SK-N-SH (cell line): Measurements from ENCODE around the gene BTBD9. TPM values are rescaled to one million over a fixed set of nuclear protein-coding genes. Genes with fewer than 3 reads are reported as not detected.

Experiments used
- CTCF ChIA-PET: fragments of 300-600, 350-600 bp; formaldehyde crosslinking; extraction: SDS; loops from one replicate; lab custom pipeline; 2021; lab: Yijun Ruan, JAX
- POLR2A ChIA-PET: fragments of 350-600 bp; sonication (Branson Sonifier 250); formaldehyde crosslinking; extraction: SDS; loops from one replicate; lab custom pipeline; 2020; ENCODE audit warnings: antibody characterized with exemption, inconsistent platforms; lab: Yijun Ruan, JAX
- DNase-seq: peaks from one replicate; pipeline ENCODE4 v3.0.0; 2012
- H2AFZ ChIP-seq: fragments of 200-600 bp; sonication (generic); 2 replicates; pipeline ENCODE4 v1.8.1; 2016; ENCODE audit warnings: antibody characterized with exemption, mild to moderate bottlenecking, low read depth
- H3F3A ChIP-seq: fragments of 200-600 bp; sonication (generic); replicated peaks from 2 replicates; pipeline ENCODE3; 2016; ENCODE audit warnings: antibody characterized with exemption, mild to moderate bottlenecking; ENCODE audit not compliant: insufficient read depth
- H3K27ac ChIP-seq, 2 experiments: fragments of 200-500 bp in 1 of 2; fragments of 200-600 bp in 1 of 2; sonication (Bioruptor generic) in 1 of 2; sonication (generic), shearing (Covaris generic) in 1 of 2; 2 replicates each; pipeline versions ENCODE4 v1.5.1 to v1.6.1; 2014 to 2016; ENCODE audit warnings: low read depth in 2 of 2, inconsistent platforms in 1 of 2, low read length in 1 of 2, mild to moderate bottlenecking in 1 of 2, mixed read lengths in 1 of 2
- H3K27me3 ChIP-seq: fragments of 200-600 bp; sonication (generic), shearing (Covaris generic); 2 replicates; pipeline ENCODE4 v1.6.1; 2016; ENCODE audit warnings: mixed run types; ENCODE audit not compliant: insufficient read depth
- H3K36me3 ChIP-seq, 2 experiments: fragments of 200-500 bp in 1 of 2; fragments of 200-600 bp in 1 of 2; sonication (Bioruptor generic) in 1 of 2; sonication (generic) in 1 of 2; replicated peaks in 1 of 2; 2 replicates each; pipeline versions ENCODE3 to v1.5.1; 2014 to 2016; ENCODE audit warnings: low read length in 1 of 2, mild to moderate bottlenecking in 1 of 2; ENCODE audit not compliant: insufficient read depth in 2 of 2, control insufficient read depth in 1 of 2
- H3K4me1 ChIP-seq, 2 experiments: fragments of 200-500 bp in 1 of 2; fragments of 200-600 bp in 1 of 2; sonication (Bioruptor generic) in 1 of 2; sonication (generic), shearing (Covaris generic) in 1 of 2; 2 replicates each; pipeline versions ENCODE4 v1.5.1 to v1.6.1; 2014 to 2016; ENCODE audit warnings: low read depth in 1 of 2, low read length in 1 of 2, mixed run types in 1 of 2; ENCODE audit not compliant: insufficient read depth in 2 of 2, control insufficient read depth in 1 of 2
- H3K4me2 ChIP-seq: fragments of 200-600 bp; sonication (generic), shearing (Covaris generic); 2 replicates; pipeline ENCODE4 v1.6.1; 2017; ENCODE audit warnings: mixed run types
- H3K4me3 ChIP-seq, 2 experiments: fragments of 200-500 bp in 1 of 2; fragments of 200-600 bp in 1 of 2; sonication (Bioruptor generic) in 1 of 2; sonication (generic), shearing (Covaris generic) in 1 of 2; 2 replicates each; pipeline versions ENCODE4 v1.5.1 to v1.8.1; 2014 to 2016; ENCODE audit warnings: low read depth in 2 of 2, inconsistent platforms in 1 of 2, low read length in 1 of 2, mild to moderate bottlenecking in 1 of 2, mixed read lengths in 1 of 2, moderate library complexity in 1 of 2
- H3K79me2 ChIP-seq: fragments of 200-600 bp; sonication (generic); 2 replicates; pipeline ENCODE4 v1.8.1; 2017; ENCODE audit warnings: mild to moderate bottlenecking; ENCODE audit not compliant: insufficient read depth
- H3K9ac ChIP-seq: fragments of 200-600 bp; sonication (generic); 2 replicates; pipeline ENCODE4 v1.6.1; 2017; ENCODE audit warnings: mixed run types
- H3K9me2 ChIP-seq: fragments of 200-600 bp; sonication (generic); 2 replicates; pipeline ENCODE4 v1.6.1; 2017; ENCODE audit warnings: mixed run types
- H3K9me3 ChIP-seq: fragments of 200-600 bp; sonication (generic); 2 replicates; pipeline ENCODE4 v1.6.1; 2017; ENCODE audit warnings: mixed run types, mild to moderate bottlenecking, moderate library complexity
- H4K20me1 ChIP-seq: fragments of 200-600 bp; sonication (generic); 2 replicates; pipeline ENCODE4 v1.6.1; 2017; ENCODE audit warnings: mild to moderate bottlenecking, mixed run types; ENCODE audit not compliant: insufficient read depth
- ELF1 ChIP-seq: IDR thresholded peaks from 2 replicates; pipeline ENCODE4 v1.4.0; 2012
- EP300 ChIP-seq, 2 experiments: IDR thresholded peaks; 2 replicates each; pipeline versions ENCODE4 v1.4.0 to v1.6.1; 2012; ENCODE audit warnings: borderline replicate concordance in 1 of 2, low read depth in 1 of 2, low read length in 1 of 2
- EZH2phosphoT487 ChIP-seq: fragments of 200-600 bp; sonication (generic); IDR thresholded peaks from 2 replicates; pipeline ENCODE4 v1.6.1; 2017; ENCODE audit warnings: low read depth, mixed run types, mild to moderate bottlenecking, antibody characterized with exemption, moderate library complexity, borderline replicate concordance
- FOXJ3 ChIP-seq: sonication (generic); formaldehyde crosslinking; IDR thresholded peaks from 2 replicates; pipeline ENCODE4 v1.5.1; 2020; ENCODE audit warnings: mild to moderate bottlenecking, missing genetic modification reagents
- FOXM1 ChIP-seq: IDR thresholded peaks from 2 replicates; pipeline ENCODE4 v1.4.0; 2012; ENCODE audit warnings: low read depth, mild to moderate bottlenecking
- MAX ChIP-seq: IDR thresholded peaks from 2 replicates; pipeline ENCODE4 v1.4.0; 2012; ENCODE audit warnings: low read depth
- MEF2A ChIP-seq: IDR thresholded peaks from 2 replicates; pipeline ENCODE4 v1.4.0; 2012; ENCODE audit warnings: low read depth, borderline replicate concordance
- NFIC ChIP-seq: IDR thresholded peaks from 2 replicates; pipeline ENCODE4 v1.4.0; 2012; ENCODE audit warnings: borderline replicate concordance
- NRF1 ChIP-seq: IDR thresholded peaks from 2 replicates; pipeline ENCODE4 v1.6.1; 2012; ENCODE audit warnings: low read depth, mild to moderate bottlenecking, low read length
- REST ChIP-seq: IDR thresholded peaks from 2 replicates; pipeline ENCODE4 v1.6.1; 2012; ENCODE audit warnings: mild to moderate bottlenecking, low read depth, low read length, moderate library complexity
- RXRA ChIP-seq: IDR thresholded peaks from 2 replicates; pipeline ENCODE4 v1.4.0; 2012; ENCODE audit warnings: low read depth, mild to moderate bottlenecking, borderline replicate concordance
- TEAD4 ChIP-seq: IDR thresholded peaks from 2 replicates; pipeline ENCODE4 v1.4.0; 2012; ENCODE audit warnings: mild to moderate bottlenecking, borderline replicate concordance; ENCODE audit not compliant: insufficient read depth
- USF2 ChIP-seq: fragments of 150-350 bp; IDR thresholded peaks from 2 replicates; pipeline ENCODE4 v1.6.1; 2017; ENCODE audit warnings: antibody characterized with exemption, low read length, low read depth, borderline replicate concordance
- YY1 ChIP-seq: IDR thresholded peaks from 2 replicates; pipeline ENCODE4 v1.4.0; 2012; ENCODE audit warnings: low read depth, mild to moderate bottlenecking
- WGBS: methylation state at CpG from one replicate; pipeline ENCODE4 v1.1.6; 2017; ENCODE audit warnings: low lambda C conversion rate; 5-methylcytosine and 5-hydroxymethylcytosine counted together
- polyA plus RNA-seq, 3 experiments: library from polyadenylated mRNA; depleted of rRNA; stranded (reverse); fragments of >200 nt; gene quantifications; 2 replicates each; pipeline ENCODE4 v1.2.3, GENCODE V29; 2012

Gene BTBD9
- polyA plus RNA-seq, 1 of the 3 experiments (the other 2 are of a cell fraction) = 2.2 TPM

- H3K9me2 ChIP-seq = no peaks in the 10 kb centered on the region
- H3K9me3 ChIP-seq = no peaks in the 10 kb centered on the region
- H3K4me1 ChIP-seq = peaks cover 7 to 17% of the 10 kb centered on the region in 2 experiments; a peak in 3 of 4 replicates
- no peaks in the 10 kb centered on the region for H3K36me3 ChIP-seq
- no peaks in the 10 kb centered on the region for H3K79me2 ChIP-seq
- TF ChIP-seq MAX = no peak
- no peak for TF ChIP-seq NRF1
- TF ChIP-seq NFIC = no peak
- no peak for TF ChIP-seq MEF2A
- TF ChIP-seq TEAD4 = no peak
- TF ChIP-seq FOXJ3 (CRISPR knock-in tag) = no peak
- no peak for TF ChIP-seq YY1
- TF ChIP-seq RXRA = no peak
- no peak for TF ChIP-seq FOXM1
- TF ChIP-seq ELF1 = no peak
- no peak for TF ChIP-seq EZH2phosphoT487
- no peak for TF ChIP-seq USF2
- TF ChIP-seq REST = no peak
- TF ChIP-seq EP300 (IDR thresholded peaks at IDR 0.05; ENCODE audit: borderline replicate concordance in 1 of 2, low read depth in 1 of 2, low read length in 1 of 2) = no peak
- TF ChIP-seq, all 33 proteins: peak for 0
- POLR2A ChIA-PET = no interaction called here
- no peak overlapping the region for H3K4me2 ChIP-seq
- CTCF ChIA-PET = interaction anchor here (1.2 to 1.3 kb wide), 2 partner anchors 10 to 773 kb away, joined by 3 read pairs; no protein-coding TSS in a partner anchor
- peaks cover 19% of the 10 kb centered on the region for H3F3A ChIP-seq
- no peaks in the 10 kb centered on the region for H3K27me3 ChIP-seq
- H3K4me3 ChIP-seq = no peak overlapping the region
- H3K9ac ChIP-seq = no peak overlapping the region
- H2AFZ ChIP-seq = no peak overlapping the region
- 80% methylated on average over 4 of the region's 4 CpGs for WGBS
- no peak overlapping the region for H3K27ac ChIP-seq
- DNase-seq = no peak
- H4K20me1 ChIP-seq = 0 out of 2 replicates have a peak, but pooled peaks cover 2% of the 10 kb centered on the region
These were observed 75.4 kb downstream of the BTBD9 start for GRCh38 chr6:38564301-38564700.
